Middle frontal gyrus (tissue), 1 donor: ENCODE results near the gene LHX1.

Experiments used
- DNase-seq: peaks from one replicate; pipeline ENCODE4 v3.0.0-alpha.2; 2015; ENCODE audit warnings: low spot score; ENCODE audit errors: extremely low spot score

The LHX1 gene

DNA sequence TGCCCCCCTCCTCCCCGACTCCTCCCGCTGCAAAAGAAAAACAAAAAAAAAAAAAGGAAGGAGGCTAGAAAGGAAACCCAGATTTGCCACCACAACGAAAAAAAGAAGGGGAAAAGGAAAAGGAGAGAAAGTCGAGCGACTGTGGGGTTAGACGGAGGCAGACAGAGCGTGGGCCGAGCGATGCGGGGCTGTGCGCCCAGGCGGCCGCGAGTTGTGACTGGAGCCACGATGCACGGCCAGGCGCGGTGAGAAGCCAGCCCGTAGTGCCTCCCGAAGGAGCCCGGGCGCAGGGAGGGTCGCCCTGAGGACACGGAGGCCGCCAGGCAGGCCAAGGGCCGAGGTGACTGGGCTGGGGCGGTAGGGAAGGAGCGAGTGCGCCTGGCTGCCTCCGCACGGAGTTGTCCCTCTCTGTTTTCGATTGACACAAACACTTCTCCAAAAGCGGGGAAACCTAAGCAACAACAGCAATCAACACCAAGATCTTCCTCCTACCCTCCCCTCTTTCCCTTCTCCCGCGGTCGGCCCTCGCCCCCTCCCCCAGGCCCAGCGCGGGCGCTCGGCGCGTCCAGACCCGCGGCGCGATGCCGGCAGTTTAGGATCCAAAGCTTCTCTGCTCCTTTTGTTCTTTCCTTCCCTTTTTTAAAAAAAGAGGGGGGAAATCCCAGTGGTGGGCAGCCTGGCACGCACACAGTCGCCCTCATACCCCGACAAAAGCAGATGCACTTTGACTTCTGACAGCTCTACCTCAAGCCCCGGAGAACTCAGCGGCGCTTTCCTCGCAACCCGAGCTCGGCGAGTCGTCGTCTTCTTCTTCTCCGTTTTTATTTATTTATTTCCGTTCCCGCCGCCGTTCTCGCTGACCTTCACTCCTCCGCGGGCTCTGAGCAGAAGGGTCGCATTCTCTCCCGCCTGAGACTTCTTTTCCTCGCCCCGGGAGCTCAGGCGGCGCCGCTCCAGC lies at the start of gene LHX1:
Gene LHX1, plus strand, starts transcription at position 475 of the 958 bp plus-strand sequence. CDS start 723 bp downstream, outside the sequence.
- no peak for DNase-seq

DNA sequence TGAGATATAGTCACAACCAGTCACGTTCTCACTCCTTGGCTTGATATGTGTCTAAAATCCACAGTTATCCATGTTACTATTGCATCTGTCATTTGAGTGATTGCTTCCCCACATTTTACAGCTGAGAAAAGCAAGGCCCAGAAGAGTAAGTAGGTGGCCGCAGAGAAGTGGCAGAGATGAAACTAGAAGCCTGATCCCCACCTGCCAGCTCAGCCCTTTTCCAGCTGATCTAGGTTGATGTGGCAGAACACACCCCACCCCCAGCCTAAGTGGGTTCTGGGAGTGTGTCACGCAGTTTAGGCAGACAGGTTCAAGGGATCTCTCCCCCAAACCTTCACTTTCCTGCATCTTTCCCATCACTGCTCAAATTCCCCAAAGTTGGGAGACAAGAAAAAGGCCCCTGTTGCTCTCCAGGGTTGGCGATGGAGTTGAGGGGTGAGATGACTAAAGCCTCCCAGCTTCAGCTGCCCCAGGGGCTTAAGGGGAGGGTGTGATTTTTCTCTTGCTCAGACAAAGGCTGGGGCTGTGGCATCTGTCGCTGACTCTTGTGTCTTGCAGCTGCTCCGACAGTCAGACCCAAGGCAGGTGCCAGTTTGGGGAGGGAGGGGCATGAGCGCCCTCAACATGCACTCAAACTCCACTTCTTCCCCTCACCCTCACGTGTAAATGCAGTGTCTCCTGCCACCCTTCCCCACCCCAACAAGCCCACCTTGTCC lies 48.9 kb upstream of the LHX1 start:
- DNase-seq = no peak

DNA sequence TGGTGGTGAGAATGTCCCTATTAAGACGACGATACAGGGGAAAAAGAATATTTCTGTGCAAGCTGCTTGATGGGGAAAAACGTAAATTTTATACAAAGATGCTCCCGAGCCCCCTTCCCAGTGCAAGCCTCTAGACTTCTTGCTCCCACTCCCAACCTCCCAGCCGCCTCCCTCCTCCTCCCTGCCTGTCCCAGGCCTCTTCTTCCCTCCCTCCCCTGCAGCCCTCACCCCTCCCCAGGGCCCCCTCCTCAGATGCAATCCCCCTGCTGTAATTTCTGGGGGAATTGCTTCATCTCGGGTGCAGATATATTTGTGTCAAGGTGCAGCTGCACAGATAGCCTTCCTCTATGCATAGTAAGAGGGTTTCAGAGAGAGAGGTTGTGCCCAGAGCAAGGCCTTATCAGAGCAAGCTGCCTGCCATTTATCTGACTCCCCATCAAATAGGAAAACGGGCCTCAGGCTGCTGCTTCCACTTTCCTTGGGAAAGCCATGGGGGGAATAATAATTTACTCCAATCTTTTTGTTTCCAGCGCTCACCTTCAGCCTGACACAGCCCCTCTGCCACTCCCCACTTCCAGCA lies 47.4 kb upstream of the LHX1 start:
- no peak for DNase-seq

DNA sequence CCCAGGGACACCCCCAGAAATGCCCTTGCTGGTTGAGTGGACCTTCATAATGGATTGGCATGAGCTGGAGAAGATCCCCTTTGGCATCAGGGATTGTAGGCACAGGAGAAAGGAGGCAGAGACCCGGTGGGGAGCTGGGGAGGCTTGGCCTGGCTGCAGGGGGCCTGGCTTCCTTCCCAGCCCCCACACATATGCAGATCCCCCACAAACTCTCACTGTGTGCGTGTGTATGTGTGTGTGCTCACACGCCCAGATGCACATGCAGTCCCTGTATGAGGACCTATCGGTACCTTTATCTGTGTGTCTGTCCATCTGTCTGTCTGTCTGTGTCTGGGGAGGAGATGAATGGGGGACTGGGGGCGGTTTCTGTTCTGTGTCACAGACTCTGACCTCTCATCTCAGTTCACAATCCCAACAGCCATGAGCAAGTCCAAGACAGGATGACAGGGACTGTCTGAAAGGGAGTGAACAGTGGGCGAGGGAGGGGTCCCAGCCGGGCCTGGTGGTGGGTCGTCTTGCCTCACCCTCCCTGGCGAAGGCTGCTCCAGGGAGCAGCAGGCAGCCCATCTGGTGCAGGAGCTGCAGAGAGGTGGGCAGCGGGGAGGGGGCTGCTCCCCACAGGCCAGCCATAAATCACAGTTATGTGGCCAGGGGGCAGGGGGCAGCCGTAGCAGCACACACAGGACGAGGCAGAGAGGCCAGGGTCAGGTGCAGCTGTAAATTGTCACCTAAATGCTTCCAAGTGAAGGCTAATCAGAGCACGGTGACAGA lies 46.7 kb upstream of the LHX1 start:
- no peak for DNase-seq

DNA sequence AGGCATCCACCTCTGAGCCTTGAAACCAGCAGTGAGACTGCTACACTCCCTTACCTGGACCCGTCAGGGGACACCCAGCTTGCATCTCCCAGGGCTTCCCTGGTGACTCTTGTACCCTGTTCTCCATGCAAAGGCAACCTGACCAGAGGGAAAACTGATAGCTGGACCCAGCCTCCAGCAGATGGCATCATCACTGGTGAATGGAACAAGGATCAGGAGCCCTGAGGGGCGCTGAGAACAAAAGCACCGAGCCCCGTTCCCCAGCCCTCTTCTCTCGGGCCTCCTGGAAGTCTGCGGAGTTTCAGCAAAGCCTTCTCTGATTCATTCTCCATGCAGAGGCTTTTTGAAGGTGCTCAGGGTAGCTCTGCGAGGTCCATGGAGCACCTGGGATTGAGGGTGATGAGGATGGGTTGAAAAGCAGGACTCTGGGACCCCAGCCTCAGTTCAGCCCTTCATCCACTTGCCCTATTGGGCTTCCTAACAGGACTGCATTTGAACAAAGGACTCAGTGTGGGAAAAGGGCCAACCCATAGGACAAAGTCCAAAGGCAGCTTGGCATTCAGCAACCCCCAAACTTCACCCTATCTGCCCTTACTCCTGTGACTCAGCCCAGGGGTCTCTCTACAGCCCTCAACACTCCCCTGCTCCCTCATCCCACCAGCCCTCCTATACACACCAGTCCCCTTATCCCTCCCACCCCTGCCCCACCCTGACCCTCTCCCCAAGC lies 45.0 kb upstream of the LHX1 start:
- DNase-seq = no peak

DNA sequence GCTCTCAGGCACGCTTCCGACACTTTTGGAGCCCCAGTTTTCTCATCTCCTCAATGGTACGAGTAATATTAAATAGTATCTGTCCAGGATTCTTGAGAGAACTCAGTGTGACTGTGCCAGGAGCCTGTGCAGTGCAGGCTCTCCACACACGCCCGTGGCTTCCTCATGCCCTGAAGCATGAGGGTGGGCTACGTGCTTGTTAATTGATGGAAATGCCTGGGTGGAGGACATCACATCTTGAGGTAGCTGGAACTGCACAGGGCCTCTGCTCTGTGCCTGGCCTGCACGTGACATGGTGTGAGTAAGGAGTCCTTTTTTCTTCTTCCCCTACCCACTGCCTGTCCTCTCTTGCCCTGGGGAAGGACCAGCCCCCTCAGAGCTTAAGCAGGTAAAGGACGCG lies 43.1 kb upstream of the LHX1 start:
- DNase-seq = no peak

DNA sequence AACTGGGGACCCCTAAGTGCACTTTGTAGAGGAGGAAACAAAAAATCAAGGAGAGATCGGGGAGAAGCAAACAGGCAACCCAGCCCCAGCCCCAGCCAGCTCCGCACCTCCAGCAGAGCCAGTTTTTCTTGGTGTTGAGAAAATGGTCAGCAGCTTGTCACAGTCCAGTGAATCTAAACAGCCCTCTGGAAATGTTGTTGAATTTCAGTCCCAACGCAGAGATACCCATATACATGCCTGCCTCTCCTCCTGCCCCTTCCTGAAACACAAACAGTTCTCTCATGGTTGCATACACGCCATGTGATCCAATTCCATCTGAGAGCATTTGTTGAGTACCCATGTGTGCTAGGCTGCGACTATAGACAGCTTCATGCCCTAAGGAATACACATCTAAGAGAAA lies 42.4 kb upstream of the LHX1 start:
- DNase-seq = no peak

DNA sequence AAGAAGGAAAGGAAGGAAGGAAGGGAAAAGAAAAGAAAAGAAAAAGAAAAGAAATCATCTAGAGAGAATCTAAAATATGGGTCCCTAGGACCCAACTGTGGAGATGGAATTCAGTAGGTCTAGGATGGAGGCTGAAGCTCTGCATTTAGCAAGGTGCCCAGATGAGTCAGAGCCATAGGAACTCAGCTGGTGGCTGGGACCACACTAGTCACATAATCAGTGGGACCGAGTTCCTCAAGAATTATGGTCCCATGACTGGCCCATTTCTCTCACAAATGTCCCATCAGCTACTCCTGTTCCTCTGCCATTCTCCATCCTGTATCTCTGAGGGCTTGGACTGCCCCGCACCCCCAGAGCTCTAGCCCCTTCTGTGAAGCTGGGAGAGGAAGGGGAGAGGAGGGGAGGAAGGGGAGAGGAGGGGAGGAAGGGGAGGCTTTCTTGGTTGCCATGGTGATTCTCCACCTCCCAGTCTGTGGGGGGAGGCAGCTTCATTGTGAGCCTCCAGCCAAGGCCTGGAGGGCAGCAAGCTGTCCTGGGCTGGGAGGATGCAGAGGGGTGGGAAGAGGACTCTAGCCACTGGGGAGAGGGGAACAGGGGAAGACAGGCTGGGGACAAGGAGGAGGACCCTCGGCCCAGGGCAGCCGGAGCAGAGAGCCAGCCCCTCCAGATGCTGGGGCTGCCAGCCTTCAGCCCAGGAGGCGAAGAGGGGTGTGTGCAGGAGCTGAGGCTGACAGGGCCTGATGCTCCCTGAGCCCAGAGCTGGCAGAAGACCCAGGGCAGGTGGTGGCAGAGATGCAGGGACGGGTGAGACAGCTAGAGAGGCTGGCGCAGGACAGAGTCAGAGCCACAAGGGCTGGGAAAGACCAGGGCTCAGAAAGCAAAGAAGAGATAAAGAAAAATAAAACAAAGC lies 37.8 kb upstream of the LHX1 start:
- no peak for DNase-seq

DNA sequence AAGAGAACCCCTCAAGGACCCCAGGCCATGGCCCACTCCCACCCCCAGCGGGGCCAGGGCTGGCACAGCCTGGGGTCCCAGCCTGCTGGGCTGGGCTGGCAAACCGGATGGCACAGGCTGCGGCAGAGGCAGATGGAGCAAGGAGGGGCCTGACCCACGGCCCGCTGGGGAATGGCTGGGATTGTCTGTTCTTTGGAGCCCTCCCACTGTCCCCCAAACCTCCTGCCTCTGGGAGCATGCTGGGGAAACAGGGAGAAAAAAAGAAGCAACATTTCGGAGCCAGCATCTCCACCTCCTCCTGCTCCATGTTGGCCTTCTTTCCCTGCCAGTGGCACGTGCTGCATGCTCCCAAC lies 37.1 kb upstream of the LHX1 start:
- no peak for DNase-seq

DNA sequence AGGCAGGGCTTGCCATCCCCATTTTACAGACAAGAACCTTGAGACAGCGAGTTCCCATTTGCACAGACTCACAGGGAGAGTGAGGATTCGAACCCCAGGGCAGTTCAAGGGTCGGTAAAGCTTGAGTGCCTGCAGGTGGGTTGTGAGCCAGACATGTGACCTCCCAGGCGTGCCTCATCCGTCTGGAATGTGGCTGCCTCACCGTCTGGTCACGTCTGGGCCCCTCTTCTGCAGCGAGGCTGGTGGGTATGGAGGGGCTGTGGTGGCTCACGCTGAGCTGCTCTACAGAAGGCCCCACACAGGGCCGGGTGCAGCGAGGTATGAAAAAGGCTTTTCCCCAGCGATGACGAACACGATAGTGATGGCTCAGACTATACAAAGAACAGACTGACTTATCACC lies 35.8 kb upstream of the LHX1 start:
- no peak for DNase-seq

DNA sequence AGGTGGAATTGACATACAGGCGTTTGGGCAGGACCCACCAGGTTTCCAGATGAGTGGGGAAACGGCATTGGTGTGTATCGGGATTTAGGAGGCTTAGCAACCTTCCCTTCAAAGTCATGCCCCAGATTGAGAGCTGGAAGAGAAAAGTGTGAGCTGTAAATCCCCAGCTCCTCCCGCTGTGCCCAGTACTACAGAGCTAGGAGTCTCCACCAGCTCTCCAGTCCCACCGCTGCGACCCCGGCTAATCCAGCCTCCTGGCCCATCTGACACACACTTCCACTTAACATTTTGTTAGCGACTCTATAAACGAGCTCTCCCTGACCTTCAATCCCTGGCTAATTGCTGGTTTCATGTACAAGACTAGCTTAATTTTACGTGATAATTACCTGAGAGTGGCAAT lies 29.9 kb upstream of the LHX1 start:
- DNase-seq = no peak

DNA sequence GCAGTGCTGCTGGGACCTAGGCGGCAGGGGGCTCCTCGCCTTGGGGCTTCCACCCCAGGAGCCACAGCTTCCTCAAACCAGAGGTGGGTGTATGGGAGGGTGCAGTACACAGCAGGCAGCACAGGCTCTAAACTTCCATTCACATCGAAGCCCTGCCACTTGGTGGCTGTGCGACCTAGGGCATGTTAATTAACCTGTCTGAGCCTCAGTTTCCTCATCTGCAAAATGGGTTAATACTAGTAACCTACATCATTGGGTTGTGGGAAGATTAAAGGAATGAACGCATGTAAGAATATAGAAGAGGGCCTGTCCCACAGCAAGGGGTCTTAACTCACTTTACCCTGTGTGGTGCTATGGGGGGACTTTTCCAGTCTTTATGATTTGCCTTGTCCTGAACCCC lies 26.8 kb upstream of the LHX1 start:
- DNase-seq = no peak

DNA sequence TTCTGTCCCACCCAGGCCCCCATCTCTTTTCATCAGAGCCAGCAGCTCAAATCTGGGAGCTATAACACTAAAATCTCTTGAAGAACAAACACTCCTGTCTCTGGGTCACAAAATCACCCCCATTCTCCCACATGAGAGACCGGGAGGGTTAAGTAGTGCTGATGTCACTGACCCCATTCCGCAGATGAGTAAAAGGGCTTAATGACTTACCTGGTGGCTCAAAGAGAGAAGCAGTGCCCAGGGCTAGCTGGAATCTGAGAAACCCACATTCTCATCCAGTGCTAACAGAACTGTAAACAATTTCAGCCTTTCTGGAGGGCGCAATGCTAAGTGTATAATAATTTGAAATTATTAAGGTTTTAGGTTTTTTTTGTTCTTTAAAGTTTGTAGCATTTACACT lies 26.3 kb upstream of the LHX1 start:
- no peak for DNase-seq

DNA sequence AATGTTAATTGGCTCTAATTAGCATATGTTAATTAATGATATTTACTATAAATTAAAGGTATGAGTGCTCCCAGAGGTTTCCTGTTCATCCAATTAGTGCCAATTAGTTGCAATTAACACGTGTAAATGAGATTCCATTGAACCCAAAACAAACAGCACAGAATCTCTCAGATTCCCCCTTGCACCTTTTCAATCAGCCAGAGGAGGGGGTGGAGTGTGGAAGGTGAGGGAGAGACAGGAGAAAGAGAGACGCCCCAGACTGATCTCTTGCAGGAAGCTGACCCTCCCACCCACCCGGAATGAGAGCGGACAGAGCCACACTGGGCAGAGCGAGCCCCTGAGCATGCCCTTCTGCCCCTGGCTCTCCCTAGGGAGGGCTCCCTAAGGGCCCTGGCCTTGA lies 24.1 kb upstream of the LHX1 start:
- no peak for DNase-seq

DNA sequence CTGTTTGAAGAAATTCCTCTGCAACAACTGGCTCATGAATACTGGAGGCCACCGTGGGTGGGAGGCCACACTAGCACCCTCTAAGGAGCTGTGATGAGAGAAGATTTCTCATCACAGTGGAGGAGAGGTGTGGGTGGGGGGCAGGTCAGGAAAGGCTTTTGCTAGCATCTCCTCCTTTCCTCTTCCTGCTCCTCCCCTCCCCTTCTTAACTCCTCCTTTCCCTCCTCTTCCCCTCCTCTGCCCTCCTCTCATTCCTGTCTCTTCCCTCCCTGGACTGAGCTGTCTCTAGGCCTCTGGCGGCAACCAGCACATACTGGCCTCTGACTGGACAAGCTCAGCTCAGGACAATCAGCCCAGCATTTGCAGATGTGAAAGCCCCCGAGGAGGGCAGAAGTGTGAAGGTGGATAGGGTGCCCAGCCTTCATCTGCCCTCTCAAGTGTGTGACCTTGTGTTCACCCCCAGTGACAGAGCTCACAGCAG lies 19.0 kb upstream of the LHX1 start:
- DNase-seq = no peak

DNA sequence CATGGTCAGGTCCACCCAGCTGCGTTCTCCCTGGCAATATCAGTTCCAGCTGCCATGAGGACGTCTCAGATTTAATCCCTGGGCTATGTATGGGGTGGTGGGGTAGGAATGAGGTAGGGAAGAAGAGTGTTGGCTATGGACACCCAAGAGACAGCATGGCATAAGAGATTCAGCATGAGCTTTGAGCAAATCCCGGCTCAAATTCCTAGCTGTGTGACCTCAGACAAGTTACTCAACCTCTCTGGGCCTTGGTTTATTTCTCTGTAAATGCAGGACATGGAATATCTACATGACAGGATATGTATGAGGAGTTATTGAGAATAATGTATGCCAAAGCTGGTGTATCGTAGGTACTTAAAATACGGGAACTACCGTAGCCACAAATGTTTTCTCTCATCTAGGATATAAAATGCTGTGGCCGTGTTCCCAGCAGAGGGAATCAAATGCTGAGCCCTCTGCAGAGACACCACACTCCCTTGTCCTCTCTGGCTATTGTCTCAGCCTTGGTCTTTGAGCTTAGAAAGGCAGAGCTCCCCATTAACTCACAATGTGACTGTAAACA lies 17.8 kb upstream of the LHX1 start:
- DNase-seq = no peak

DNA sequence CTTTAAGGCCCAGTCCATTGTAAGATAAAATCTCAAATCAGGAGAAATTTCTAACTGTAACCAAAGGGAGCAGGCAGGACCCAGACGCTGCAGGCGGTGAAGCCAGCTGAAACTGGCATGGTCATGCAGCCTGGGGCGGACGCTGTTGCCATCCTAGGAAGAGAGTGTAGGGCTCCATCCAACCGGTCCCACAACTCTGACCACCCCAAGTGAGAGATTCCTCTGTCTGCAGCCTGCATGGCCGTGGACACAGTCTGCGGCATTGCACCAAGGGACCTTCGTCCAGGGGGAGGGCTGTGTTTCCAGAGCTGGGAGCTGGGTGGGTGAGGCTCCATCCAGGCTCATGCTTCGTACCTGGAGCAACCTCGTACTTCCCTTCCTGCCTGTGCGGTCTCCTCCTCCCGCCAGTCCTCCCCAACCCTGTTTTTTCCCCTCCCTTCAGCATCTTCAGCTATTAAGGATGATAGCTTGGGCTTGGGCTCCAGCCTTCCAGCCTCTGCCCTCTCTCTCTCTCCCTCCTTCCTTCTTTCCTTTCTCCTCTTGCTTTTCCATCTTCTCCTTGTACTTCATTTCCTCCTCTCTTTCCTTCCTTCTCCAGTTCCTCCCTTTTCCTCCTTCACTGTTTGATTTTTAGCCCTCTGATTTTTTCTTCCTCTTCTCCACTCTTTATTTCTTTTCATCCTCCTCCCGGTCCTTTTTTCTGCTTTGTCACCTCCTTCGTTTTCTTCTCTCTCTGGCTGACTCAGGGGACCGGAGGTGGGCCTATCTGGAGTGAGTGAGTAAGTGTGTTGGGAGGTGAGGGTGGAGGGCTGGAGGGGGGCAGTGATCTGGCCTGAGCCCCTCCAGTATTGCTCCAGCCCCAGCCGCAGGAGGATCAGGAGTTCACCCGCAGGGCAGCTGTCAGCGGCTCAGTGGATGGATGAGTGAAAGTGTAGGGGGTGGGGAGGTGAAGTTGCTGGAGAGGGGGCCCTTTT lies 17.0 kb upstream of the LHX1 start:
- no peak for DNase-seq
